Thyroid gland (tissue), 4 donors: ENCODE data around the gene TBC1D22A. TPM values are rescaled to one million over a fixed set of nuclear protein-coding genes. Genes with fewer than 3 reads are reported as not detected.
A peak's percentile ranks its signal among the peaks of the same experiment; 100 is the strongest.
"Not testable (repeated sequence)": the region's sequence is repeated elsewhere in the genome, so short reads cannot be mapped to it uniquely, and the experiment has no call there.

ENCODE experiments used
- DNase-seq, 2 donors: peaks; one replicate each; pipeline ENCODE4 v3.0.0-alpha.2; 2019
- H3K27ac ChIP-seq, 3 donors: fragments of 200-600 bp; sonication (generic); 1 replicate in 2 of 3; 2 replicates in 1 of 3; pipeline ENCODE4 v1.5.1; 2016 to 2019; ENCODE audit warnings: mild to moderate bottlenecking in 1 of 3, moderate library complexity in 1 of 3
- H3K27me3 ChIP-seq: fragments of 200-600 bp; sonication (generic); one replicate; pipeline ENCODE4 v1.5.1; 2019
- H3K36me3 ChIP-seq, 2 donors: fragments of 200-600 bp; sonication (generic); one replicate each; pipeline ENCODE4 v1.5.1; 2016 to 2019
- H3K4me1 ChIP-seq, 2 donors: fragments of 200-600 bp; sonication (generic); one replicate each; pipeline ENCODE4 v1.5.1; 2017 to 2019
- H3K4me3 ChIP-seq, 3 donors: fragments of 200-600 bp; sonication (generic); replicated peaks in 1 of 3; 1 replicate in 2 of 3; 2 replicates in 1 of 3; pipeline ENCODE4 v1.5.1; 2016; ENCODE audit warnings: mild to moderate bottlenecking in 1 of 3
- H3K9me3 ChIP-seq: fragments of 200-600 bp; sonication (generic); one replicate; pipeline ENCODE4 v1.5.1; 2017
- POLR2A ChIP-seq, 2 donors: fragments of 450-650 bp; IDR thresholded peaks; one replicate each; pipeline ENCODE4 v1.6.1; 2017; ENCODE audit warnings: antibody characterized with exemption in 2 of 2, mild to moderate bottlenecking in 2 of 2, moderate library complexity in 1 of 2
- WGBS, 2 donors: methylation state at CpG; one replicate each; pipeline ENCODE4 v1.1.5; 2017; 5-methylcytosine and 5-hydroxymethylcytosine counted together
- intact Hi-C: fragments of 100-400 bp; cut with DNase I; formaldehyde crosslinking; loops from one replicate; pipeline ENCODE4 v1.15.1; 2023
- total RNA-seq, 4 donors: library from RNA; depleted of rRNA; stranded (reverse); fragments of >200 nt; gene quantifications; one replicate each; pipeline ENCODE4 v1.2.3, GENCODE V29; 2016
- TF ChIP-seq, protein P1 (sequence below), 6 experiments: fragments of 200-600 bp in 3 of 6; fragments of 450-650 bp in 3 of 6; sonication (generic) in 3 of 6; IDR thresholded peaks; one replicate each; pipeline ENCODE4 v1.5.1; 2016 to 2019; ENCODE audit warnings: antibody characterized with exemption in 6 of 6, mild to moderate bottlenecking in 2 of 6, inconsistent platforms in 1 of 6, moderate library complexity in 1 of 6

Gene TBC1D22A
- total RNA-seq, 4 donors from 2014 or later = 26.7 to 34.6 (median 33.2) TPM

DNA sequence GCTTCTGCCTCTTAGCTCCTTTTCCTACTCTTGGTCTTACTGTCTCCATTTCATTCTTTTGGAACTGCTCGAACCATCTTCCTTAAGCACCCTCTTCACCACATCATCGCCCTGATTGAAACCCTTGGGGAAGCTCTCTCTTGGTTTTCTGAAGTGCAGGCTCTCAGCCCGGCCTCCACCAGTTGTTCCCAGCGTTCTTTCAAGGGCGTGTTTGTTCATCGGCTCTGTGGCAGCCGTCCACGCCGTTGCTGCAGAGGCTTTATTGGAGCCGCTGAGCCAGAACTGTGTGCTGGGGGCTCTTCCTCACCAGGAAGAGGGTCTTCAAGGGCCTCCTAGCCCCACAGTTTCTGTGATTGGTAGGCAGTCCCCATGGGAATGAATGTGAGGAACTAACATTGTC lies 214.1 kb downstream of the TBC1D22A start:
- DNase-seq = peak; percentile 65 to 77
- TF ChIP-seq, protein P1, sequence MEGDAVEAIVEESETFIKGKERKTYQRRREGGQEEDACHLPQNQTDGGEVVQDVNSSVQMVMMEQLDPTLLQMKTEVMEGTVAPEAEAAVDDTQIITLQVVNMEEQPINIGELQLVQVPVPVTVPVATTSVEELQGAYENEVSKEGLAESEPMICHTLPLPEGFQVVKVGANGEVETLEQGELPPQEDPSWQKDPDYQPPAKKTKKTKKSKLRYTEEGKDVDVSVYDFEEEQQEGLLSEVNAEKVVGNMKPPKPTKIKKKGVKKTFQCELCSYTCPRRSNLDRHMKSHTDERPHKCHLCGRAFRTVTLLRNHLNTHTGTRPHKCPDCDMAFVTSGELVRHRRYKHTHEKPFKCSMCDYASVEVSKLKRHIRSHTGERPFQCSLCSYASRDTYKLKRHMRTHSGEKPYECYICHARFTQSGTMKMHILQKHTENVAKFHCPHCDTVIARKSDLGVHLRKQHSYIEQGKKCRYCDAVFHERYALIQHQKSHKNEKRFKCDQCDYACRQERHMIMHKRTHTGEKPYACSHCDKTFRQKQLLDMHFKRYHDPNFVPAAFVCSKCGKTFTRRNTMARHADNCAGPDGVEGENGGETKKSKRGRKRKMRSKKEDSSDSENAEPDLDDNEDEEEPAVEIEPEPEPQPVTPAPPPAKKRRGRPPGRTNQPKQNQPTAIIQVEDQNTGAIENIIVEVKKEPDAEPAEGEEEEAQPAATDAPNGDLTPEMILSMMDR (IDR thresholded peaks at IDR 0.05) = no peak
- no peak for TF ChIP-seq POLR2A (IDR thresholded peaks at IDR 0.05)
- Histone ChIP-seq H3K27ac (no peak overlapping the region), H3K9me3 (no peaks in the 10 kb centered on the region), H3K27me3 (no peaks in the 10 kb centered on the region), H3K4me1 (peaks cover 12 to 24% of the 10 kb centered on the region in 2 donors), H3K4me3 (no peak overlapping the region), H3K36me3 (no peaks in the 10 kb centered on the region)
- 44 to 58% methylated on average over 9 to 10 of the region's 10 CpGs for WGBS, 2 donors
- intact Hi-C loops = no loop called here

DNA sequence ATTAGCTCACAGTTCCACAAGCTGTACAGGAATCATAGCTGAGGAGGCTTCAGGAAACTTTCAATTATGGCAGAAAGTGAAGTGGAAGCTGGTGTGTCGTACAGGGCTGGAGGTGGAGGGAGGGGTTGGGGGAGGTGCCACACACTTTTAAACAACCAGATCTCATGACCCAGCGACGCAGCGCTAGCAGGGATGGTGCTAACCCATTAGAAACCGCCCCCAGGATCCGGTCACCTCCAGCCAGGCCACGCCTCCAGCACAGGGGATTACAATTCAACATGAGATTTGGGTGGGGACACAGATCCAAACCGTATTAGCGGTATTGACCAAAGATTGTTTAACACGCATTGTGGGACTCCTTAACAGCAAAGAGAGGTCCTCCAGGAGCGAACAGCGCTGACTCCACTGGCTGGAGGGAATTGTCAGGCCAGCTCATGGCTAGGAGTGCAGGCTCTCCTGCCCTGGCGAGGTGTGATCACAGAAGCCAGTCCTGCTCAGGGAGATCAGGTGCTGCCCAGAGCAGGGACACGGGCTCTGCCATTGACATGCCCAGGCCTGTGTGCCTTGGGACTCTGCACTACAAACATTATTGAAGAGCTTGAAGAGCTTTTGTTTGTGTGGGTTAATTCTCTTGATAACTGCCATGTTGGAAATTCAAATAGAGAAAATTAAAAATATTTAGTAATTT lies 215.3 kb downstream of the TBC1D22A start:
- no peak for TF ChIP-seq POLR2A (IDR thresholded peaks at IDR 0.05)
- TF ChIP-seq, protein P1 (IDR thresholded peaks at IDR 0.05) = no peak
- intact Hi-C loops = no loop called here
- no peaks in the 10 kb centered on the region for H3K27me3 ChIP-seq
- DNase-seq = no peak
- no peaks in the 10 kb centered on the region for H3K36me3 ChIP-seq
- no peak overlapping the region for H3K27ac ChIP-seq
- H3K9me3 ChIP-seq = no peaks in the 10 kb centered on the region
- peaks cover under 1 to 12% of the 10 kb centered on the region in 2 donors for H3K4me1 ChIP-seq
- WGBS, 2 donors = 96 to 99% methylated on average over 14 of the region's 14 CpGs
- no peak overlapping the region for H3K4me3 ChIP-seq

DNA sequence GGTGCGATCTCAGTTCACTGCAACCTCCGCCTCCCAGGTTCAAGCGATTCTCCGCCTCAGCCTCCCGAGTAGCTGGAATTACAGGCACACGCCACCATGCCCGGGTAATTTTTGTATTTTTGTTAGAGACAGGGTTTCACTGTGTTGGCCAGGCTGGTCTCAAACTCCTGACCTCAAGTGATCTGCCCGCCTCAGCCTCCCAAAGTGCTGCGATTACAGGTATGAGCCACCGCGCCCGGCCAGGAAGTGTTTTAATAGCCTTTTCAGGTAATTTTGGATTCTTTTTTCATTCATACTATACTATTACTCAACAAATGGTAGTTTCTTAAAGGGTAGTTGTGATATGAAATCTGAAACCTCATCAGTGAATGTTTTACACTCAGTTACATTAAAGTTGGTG lies 216.2 kb downstream of the TBC1D22A start:
- peaks cover 0 to 10% of the 10 kb centered on the region in 2 donors for H3K4me1 ChIP-seq
- H3K27ac ChIP-seq, H3K9me3 ChIP-seq, H3K36me3 ChIP-seq, H3K4me3 ChIP-seq, intact Hi-C loops, DNase-seq, H3K27me3 ChIP-seq: not testable (repeated sequence)
- 95 to 98% methylated on average over 12 of the region's 12 CpGs for WGBS, 2 donors

DNA sequence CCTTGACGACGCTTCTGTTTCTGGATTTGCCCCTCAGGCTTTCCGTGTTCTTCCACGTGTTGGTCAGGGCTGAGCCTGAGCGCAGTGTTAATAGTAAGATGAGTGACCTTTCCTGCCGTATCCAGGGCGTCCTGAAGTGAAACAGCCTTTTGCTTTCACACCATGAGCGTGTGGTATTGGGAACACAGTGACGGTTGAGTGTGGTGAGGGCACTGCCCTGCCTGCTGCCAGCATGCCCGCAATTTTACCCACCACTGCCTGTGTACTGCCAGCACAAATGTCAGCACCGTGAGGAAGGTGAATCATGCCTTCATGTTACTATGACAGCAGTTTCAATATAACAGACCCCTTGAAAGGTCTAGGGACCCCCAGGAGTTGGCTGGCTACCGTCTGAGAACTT lies 217.1 kb downstream of the TBC1D22A start:
- H3K27me3 ChIP-seq = no peaks in the 10 kb centered on the region
- H3K4me3 ChIP-seq = no peak overlapping the region
- DNase-seq = no peak
- no peaks in the 10 kb centered on the region for H3K9me3 ChIP-seq
- WGBS, 2 donors = 95 to 98% methylated on average over 10 to 12 of the region's 12 CpGs
- intact Hi-C loops = no loop called here
- no peak overlapping the region for H3K27ac ChIP-seq
- H3K4me1 ChIP-seq = peaks cover 0 to 10% of the 10 kb centered on the region in 2 donors
- TF ChIP-seq POLR2A (IDR thresholded peaks at IDR 0.05) = no peak
- TF ChIP-seq, protein P1 (IDR thresholded peaks at IDR 0.05) = no peak
- H3K36me3 ChIP-seq = no peaks in the 10 kb centered on the region

DNA sequence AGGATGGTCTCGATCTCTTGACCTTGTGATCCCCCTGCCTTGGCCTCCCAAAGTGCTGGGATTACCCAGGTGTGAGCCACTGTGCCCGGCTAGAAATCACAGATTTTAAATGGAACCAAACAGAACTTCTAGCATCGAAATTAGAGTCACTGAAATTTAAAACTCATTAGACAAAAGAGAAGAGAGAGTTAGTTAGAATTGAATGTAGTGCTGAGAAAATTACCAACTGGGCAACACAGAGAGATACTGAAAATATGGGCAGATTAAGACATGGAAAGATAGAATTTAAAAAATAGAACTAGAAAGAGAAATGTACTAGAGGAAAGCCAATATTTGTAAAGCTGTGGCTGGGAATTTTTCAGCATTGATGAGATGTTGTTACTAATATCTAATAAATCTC lies 217.9 kb downstream of the TBC1D22A start:
- intact Hi-C loops = no loop called here
- Histone ChIP-seq H3K9me3 (no peaks in the 10 kb centered on the region), H3K4me3 (no peak overlapping the region), H3K27ac (no peak overlapping the region), H3K36me3 (no peaks in the 10 kb centered on the region), H3K27me3 (no peaks in the 10 kb centered on the region), H3K4me1 (peaks cover 0 to 10% of the 10 kb centered on the region in 2 donors)
- no peak for TF ChIP-seq POLR2A (IDR thresholded peaks at IDR 0.05)
- TF ChIP-seq, protein P1 (IDR thresholded peaks at IDR 0.05) = no peak
- no peak for DNase-seq
- WGBS, 2 donors = 95 to 96% methylated on average over 3 of the region's 3 CpGs
